Measurements from ENCODE around the gene TBX10.

- TF ChIP-seq CTCF (conservative IDR thresholded peaks at IDR 0.05; ENCODE audit: low read length): no peak
- no peak for TF ChIP-seq EZH2phosphoT487 (IDR thresholded peaks at IDR 0.05; ENCODE audit: borderline replicate concordance, low read depth, low read length)
These were observed 11.5 kb downstream of the TBX10 start for GRCh38 chr11:67627812-67628624.

Data from OCI-LY7 (cell line).